Esophagus squamous epithelium (tissue), 4 donors: Measurements from ENCODE around the gene PAK4.

ENCODE experiments used
- POLR2A ChIP-seq, 4 donors: fragments of 450-650 bp; IDR thresholded peaks; one replicate each; pipeline ENCODE4 v1.6.1; 2017; ENCODE audit warnings: antibody characterized with exemption in 4 of 4, mild to moderate bottlenecking in 4 of 4, moderate library complexity in 3 of 4
- TF ChIP-seq, protein P1 (sequence below), 6 experiments: fragments of 450-650 bp in 4 of 6; fragments of 200-600 bp in 2 of 6; sonication (generic) in 2 of 6; IDR thresholded peaks; one replicate each; pipeline ENCODE4 v1.5.1; 2016 to 2019; ENCODE audit warnings: antibody characterized with exemption in 6 of 6, mild to moderate bottlenecking in 4 of 6, moderate library complexity in 4 of 6

DNA sequence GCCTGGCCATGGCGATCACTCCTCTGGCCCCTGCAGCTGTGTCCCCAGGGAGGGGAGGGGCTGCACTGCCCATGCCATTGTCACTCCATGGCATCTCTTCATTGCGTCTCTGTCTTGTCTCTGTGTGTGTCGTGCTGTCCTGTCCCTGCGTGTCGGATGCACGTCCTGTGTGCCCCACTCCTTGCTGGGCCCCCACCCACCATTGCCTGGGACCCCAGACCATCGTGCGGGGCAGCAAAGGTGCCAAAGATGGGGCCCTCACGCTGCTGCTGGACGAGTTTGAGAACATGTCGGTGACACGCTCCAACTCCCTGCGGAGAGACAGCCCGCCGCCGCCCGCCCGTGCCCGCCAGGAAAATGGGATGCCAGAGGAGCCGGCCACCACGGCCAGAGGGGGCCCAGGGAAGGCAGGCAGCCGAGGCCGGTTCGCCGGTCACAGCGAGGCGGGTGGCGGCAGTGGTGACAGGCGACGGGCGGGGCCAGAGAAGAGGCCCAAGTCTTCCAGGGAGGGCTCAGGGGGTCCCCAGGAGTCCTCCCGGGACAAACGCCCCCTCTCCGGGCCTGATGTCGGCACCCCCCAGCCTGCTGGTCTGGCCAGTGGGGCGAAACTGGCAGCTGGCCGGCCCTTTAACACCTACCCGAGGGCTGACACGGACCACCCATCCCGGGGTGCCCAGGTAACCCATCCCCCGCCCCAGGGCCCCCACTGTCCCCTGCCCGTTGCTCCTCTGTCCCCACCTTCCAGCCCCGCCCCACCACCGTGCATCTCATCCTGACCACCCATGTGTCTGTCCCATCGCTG lies 47.3 kb downstream of the PAK4 start:
- TF ChIP-seq, protein P1, sequence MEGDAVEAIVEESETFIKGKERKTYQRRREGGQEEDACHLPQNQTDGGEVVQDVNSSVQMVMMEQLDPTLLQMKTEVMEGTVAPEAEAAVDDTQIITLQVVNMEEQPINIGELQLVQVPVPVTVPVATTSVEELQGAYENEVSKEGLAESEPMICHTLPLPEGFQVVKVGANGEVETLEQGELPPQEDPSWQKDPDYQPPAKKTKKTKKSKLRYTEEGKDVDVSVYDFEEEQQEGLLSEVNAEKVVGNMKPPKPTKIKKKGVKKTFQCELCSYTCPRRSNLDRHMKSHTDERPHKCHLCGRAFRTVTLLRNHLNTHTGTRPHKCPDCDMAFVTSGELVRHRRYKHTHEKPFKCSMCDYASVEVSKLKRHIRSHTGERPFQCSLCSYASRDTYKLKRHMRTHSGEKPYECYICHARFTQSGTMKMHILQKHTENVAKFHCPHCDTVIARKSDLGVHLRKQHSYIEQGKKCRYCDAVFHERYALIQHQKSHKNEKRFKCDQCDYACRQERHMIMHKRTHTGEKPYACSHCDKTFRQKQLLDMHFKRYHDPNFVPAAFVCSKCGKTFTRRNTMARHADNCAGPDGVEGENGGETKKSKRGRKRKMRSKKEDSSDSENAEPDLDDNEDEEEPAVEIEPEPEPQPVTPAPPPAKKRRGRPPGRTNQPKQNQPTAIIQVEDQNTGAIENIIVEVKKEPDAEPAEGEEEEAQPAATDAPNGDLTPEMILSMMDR (IDR thresholded peaks at IDR 0.05) = no peak
- no peak for TF ChIP-seq POLR2A (IDR thresholded peaks at IDR 0.05)
